Lung (tissue), 12 donors: ENCODE measurements around the gene DNMBP. TPM values are rescaled to one million over a fixed set of nuclear protein-coding genes. Genes with fewer than 3 reads are reported as not detected.

Source experiments
- ATAC-seq: fragments of 200-7000 bp; cut with Tn5 transposase; one replicate; pipeline ENCODE4 v1.9.1; 2020; ENCODE audit warnings: moderate number of reproducible peaks; ENCODE audit not compliant: insufficient read depth, low FRiP score
- DNase-seq, 3 donors: peaks; one replicate each; pipeline ENCODE4 v3.0.0-alpha.2; 2013 to 2017
- H3K27ac ChIP-seq, 2 donors: one replicate each; pipeline ENCODE4 v1.5.1; 2013; ENCODE audit warnings: mild to moderate bottlenecking in 2 of 2, moderate library complexity in 2 of 2, control low read depth in 1 of 2, inconsistent platforms in 1 of 2, low read depth in 1 of 2, low read length in 1 of 2
- H3K27me3 ChIP-seq, 3 donors: one replicate each; pipeline ENCODE4 v1.5.1; 2013; ENCODE audit warnings: low read length in 2 of 3; ENCODE audit not compliant: control insufficient read depth in 3 of 3, insufficient read depth in 3 of 3
- H3K36me3 ChIP-seq, 4 donors: one replicate each; pipeline ENCODE4 v1.5.1; 2013; ENCODE audit warnings: low read length in 4 of 4, mild to moderate bottlenecking in 1 of 4, moderate library complexity in 1 of 4; ENCODE audit not compliant: control insufficient read depth in 4 of 4, insufficient read depth in 4 of 4
- H3K4me1 ChIP-seq, 5 donors: one replicate each; pipeline ENCODE4 v1.5.1; 2013; ENCODE audit warnings: low read length in 5 of 5, mild to moderate bottlenecking in 2 of 5, moderate library complexity in 1 of 5; ENCODE audit not compliant: control insufficient read depth in 5 of 5, insufficient read depth in 5 of 5
- H3K4me3 ChIP-seq: one replicate; pipeline ENCODE4 v1.5.1; 2013; ENCODE audit warnings: mild to moderate bottlenecking, control low read depth, moderate library complexity
- H3K9ac ChIP-seq, 2 donors: one replicate each; pipeline ENCODE4 v1.5.1; 2013; ENCODE audit warnings: low read length in 2 of 2, control low read depth in 1 of 2; ENCODE audit not compliant: insufficient read depth in 1 of 2
- H3K9me3 ChIP-seq, 4 donors: one replicate each; pipeline ENCODE4 v1.5.1; 2013; ENCODE audit warnings: low read length in 3 of 4, mild to moderate bottlenecking in 1 of 4, moderate library complexity in 1 of 4; ENCODE audit not compliant: control insufficient read depth in 4 of 4, insufficient read depth in 3 of 4
- CTCF ChIP-seq: IDR thresholded peaks from 2 replicates; pipeline ENCODE4 v1.5.1; 2012; ENCODE audit warnings: mild to moderate bottlenecking; ENCODE audit errors: control extremely low read depth, extremely low read depth
- WGBS, 2 donors: extraction: QIAGEN DNeasy Blood & Tissue Kit; methylation state at CpG; one replicate each; pipeline ENCODE4 v1.1.7; 2013; 5-methylcytosine and 5-hydroxymethylcytosine counted together
- polyA plus RNA-seq, 2 donors: library from polyadenylated mRNA; stranded (reverse); fragments of 200-250 nt; gene quantifications; one replicate each; pipeline ENCODE4 v1.2.1, GENCODE V29; 2013
- total RNA-seq, 2 donors: library from RNA; depleted of rRNA in 1 of 2; stranded (reverse); fragments of >200 nt in 1 of 2; gene quantifications; one replicate each; pipeline ENCODE4 v1.2.1, GENCODE V29; 2014 to 2021
- donor health status: control.
- donor health status: control.
- donor health status: Bipolar disorder and iron deficiency.
- donor health status: healthy.
- donor health status: DM: yes; HTN: yes; CAD: no.

The DNMBP gene
- total and polyA plus RNA-seq, 4 donors = 6.5 to 31.0 (median 12.5) TPM

GRCh38 chr10:99945263-99945662 is 64.5 kb downstream of the DNMBP start:
- no peak overlapping the region for H3K4me3 ChIP-seq
- no peaks in the 10 kb centered on the region for H3K9me3 ChIP-seq
- DNase-seq (peak; percentile 72 to 80 (median 76)), ATAC-seq (no peak)
- TF ChIP-seq CTCF = no peak
- peaks cover 0 to 23% (median 8%) of the 10 kb centered on the region in 5 donors for H3K4me1 ChIP-seq
- H3K9ac ChIP-seq = no peak overlapping the region
- 62 to 69% methylated on average over 4 of the region's 4 CpGs for WGBS, 2 donors
- peaks cover 0 to 4% (median 1%) of the 10 kb centered on the region in 4 donors for H3K36me3 ChIP-seq
- H3K27me3 ChIP-seq = no peaks in the 10 kb centered on the region
- peak overlapping the region in 1 of 2 donors; percentile 21 for H3K27ac ChIP-seq

DNA sequence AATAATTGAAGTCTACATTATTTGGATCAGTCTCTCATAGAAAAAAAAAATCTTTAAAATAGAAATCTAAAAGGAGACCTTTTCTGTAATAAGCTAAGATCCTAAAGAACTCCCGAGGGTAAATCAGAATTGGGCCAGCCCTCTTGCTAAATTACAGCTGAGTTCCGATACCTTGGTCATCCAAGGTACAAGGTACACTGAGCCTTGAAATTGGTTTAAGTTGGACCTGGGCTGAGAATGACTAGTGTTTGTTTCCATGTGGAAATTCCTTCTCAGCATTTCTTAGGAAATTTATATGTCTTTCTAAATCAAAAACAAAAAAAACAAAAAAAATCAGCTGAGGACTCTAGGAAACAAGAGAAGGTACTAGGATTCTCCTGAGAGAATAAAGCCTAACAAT is 64.9 kb downstream of the DNMBP start:
- no peaks in the 10 kb centered on the region for H3K27me3 ChIP-seq
- H3K9ac ChIP-seq = no peak overlapping the region

DNA sequence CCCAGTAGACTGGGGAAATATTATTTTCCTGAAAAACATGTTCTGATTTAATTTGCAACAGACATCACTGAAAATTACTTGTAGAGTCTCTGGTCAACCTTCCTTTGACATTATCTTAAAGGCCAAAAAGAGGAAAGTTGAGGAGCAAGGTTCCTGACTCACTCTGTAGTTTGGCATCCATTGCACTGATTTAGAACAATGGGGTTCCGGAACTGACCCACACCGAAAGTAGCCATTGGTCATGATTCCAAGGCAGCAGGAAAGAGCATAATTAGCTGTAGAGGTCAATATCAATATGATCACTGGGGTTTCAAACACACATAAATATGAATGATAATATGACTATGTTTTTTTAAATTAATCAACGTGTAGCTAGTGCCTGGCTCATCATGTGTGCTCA is 65.8 kb downstream of the DNMBP start:
- ATAC-seq = no peak
- no peak for DNase-seq
- H3K4me1 ChIP-seq = peaks cover 2 to 23% (median 8%) of the 10 kb centered on the region in 5 donors
- 95 to 96% methylated on average over 3 of the region's 3 CpGs for WGBS, 2 donors
- H3K4me3 ChIP-seq = no peak overlapping the region
- no peaks in the 10 kb centered on the region for H3K27me3 ChIP-seq
- H3K9ac ChIP-seq = no peak overlapping the region
- no peak overlapping the region for H3K27ac ChIP-seq
- H3K36me3 ChIP-seq = peaks cover 0 to 7% (median 0%) of the 10 kb centered on the region in 4 donors
- no peaks in the 10 kb centered on the region for H3K9me3 ChIP-seq
- TF ChIP-seq CTCF = no peak

More for the DNA sequence above, 64.9 kb downstream of the DNMBP start:
- H3K27ac ChIP-seq = peak overlapping the region in 1 of 2 donors; percentile 21
- DNase-seq (no peak), ATAC-seq (no peak)
- H3K4me3 ChIP-seq = no peak overlapping the region
- H3K9me3 ChIP-seq = no peaks in the 10 kb centered on the region
- no peak for TF ChIP-seq CTCF
- WGBS, 2 donors = 96 to 98% methylated on average over 2 of the region's 2 CpGs
- peaks cover 0 to 6% (median 0%) of the 10 kb centered on the region in 4 donors for H3K36me3 ChIP-seq
- peaks cover 0 to 23% (median 8%) of the 10 kb centered on the region in 5 donors for H3K4me1 ChIP-seq
